GM21619 (cell line): ENCODE data around the gene XRCC6.
"Not testable (repeated sequence)": the region's sequence is repeated elsewhere in the genome, so short reads cannot be mapped to it uniquely, and the experiment has no call there.

Experiments
- ATAC-seq: cut with Tn5 transposase; IDR thresholded peaks from one replicate; pipeline ENCODE4 v1.9.1; 2021; ENCODE audit not compliant: unreplicated experiment

The XRCC6 gene

GRCh38 chr22:41683052-41683451 lies 62.0 kb downstream of the XRCC6 start:
- ATAC-seq, result no peak

GRCh38 chr22:41683616-41684015 lies 62.5 kb downstream of the XRCC6 start:
- no peak for ATAC-seq

GRCh38 chr22:41684194-41684593 lies 63.1 kb downstream of the XRCC6 start:
- ATAC-seq, result no peak

GRCh38 chr22:41686890-41687289 lies 65.8 kb downstream of the XRCC6 start:
- not testable (repeated sequence) for ATAC-seq

- ATAC-seq, result peak; percentile 13
Measured at GRCh38 chr22:41687901-41688364, 66.8 kb downstream of the XRCC6 start.

- peak; percentile 87 for ATAC-seq
Measured at GRCh38 chr22:41688365-41689211, 67.5 kb downstream of the XRCC6 start, which contains the start of gene SNU13. Gene SNU13, minus strand, starts transcription at chr22:41688867. Its CDS starts 71 bp downstream, at chr22:41688796.

GRCh38 chr22:41690476-41690875 lies 69.4 kb downstream of the XRCC6 start:
- no peak for ATAC-seq

GRCh38 chr22:41695211-41695610 lies 74.1 kb downstream of the XRCC6 start:
- no peak for ATAC-seq

GRCh38 chr22:41696703-41697102 lies 75.6 kb downstream of the XRCC6 start:
- no peak for ATAC-seq

GRCh38 chr22:41697126-41697775 lies 76.2 kb downstream of the XRCC6 start:
- no peak for ATAC-seq

GRCh38 chr22:41699264-41700107 lies 78.4 kb downstream of the XRCC6 start, which contains the start of gene MEI1:
Gene MEI1, plus strand, starts transcription at chr22:41699503. Its CDS starts 36 bp downstream, at chr22:41699539.
- no peak for ATAC-seq

- no peak for ATAC-seq
Measured at GRCh38 chr22:41700108-41700364, 78.9 kb downstream of the XRCC6 start.

GRCh38 chr22:41702763-41703162 lies 81.7 kb downstream of the XRCC6 start:
- no peak for ATAC-seq

GRCh38 chr22:41709341-41709740 lies 88.2 kb downstream of the XRCC6 start:
- ATAC-seq, result no peak

GRCh38 chr22:41713004-41713403 lies 91.9 kb downstream of the XRCC6 start:
- ATAC-seq, result no peak
